OCI-LY1 (cell line): ENCODE data around the gene SLC6A9.

Experiments used
- H2AFZ ChIP-seq: fragments of 200-600 bp; sonication (generic), shearing (Covaris generic); 2 replicates; pipeline ENCODE4 v1.6.0; 2014; ENCODE audit warnings: antibody characterized with exemption, mild to moderate bottlenecking, low read length
- H3F3A ChIP-seq: fragments of 200-600 bp; sonication (generic), shearing (Covaris generic); 2 replicates; pipeline ENCODE4 v1.6.0; 2014; ENCODE audit warnings: mild to moderate bottlenecking, antibody characterized with exemption, low read length, moderate library complexity; ENCODE audit not compliant: insufficient read depth
- H3K27ac ChIP-seq: fragments of 200-600 bp; sonication (generic); 2 replicates; pipeline ENCODE4 v1.5.1; 2014; ENCODE audit warnings: low read length, mixed run types, mild to moderate bottlenecking, low read depth; ENCODE audit not compliant: poor library complexity, severe bottlenecking
- H3K27me3 ChIP-seq: fragments of 200-600 bp; sonication (generic); 2 replicates; pipeline ENCODE4 v1.6.0; 2014; ENCODE audit warnings: antibody characterized with exemption, mild to moderate bottlenecking, low read length, moderate library complexity; ENCODE audit not compliant: insufficient read depth
- H3K36me3 ChIP-seq: fragments of 200-600 bp; sonication (generic); 2 replicates; pipeline ENCODE4 v1.6.1; 2014; ENCODE audit warnings: mild to moderate bottlenecking, antibody characterized with exemption, low read length, moderate library complexity, mixed read lengths; ENCODE audit not compliant: insufficient read depth
- H3K4me1 ChIP-seq: fragments of 200-600 bp; sonication (generic); 2 replicates; pipeline ENCODE4 v1.5.1; 2014; ENCODE audit warnings: mild to moderate bottlenecking, low read length, moderate library complexity; ENCODE audit not compliant: insufficient read depth, severe bottlenecking
- H3K4me2 ChIP-seq: fragments of 200-600 bp; sonication (generic), shearing (Covaris generic); 2 replicates; pipeline ENCODE4 v1.6.1; 2014; ENCODE audit warnings: low read length
- H3K4me3 ChIP-seq: fragments of 200-600 bp; sonication (generic); 2 replicates; pipeline ENCODE4 v1.5.1; 2014; ENCODE audit warnings: low read length, low read depth, mild to moderate bottlenecking, mixed read lengths; ENCODE audit not compliant: poor library complexity, severe bottlenecking
- H3K79me2 ChIP-seq: fragments of 200-600 bp; shearing (Covaris generic); 2 replicates; pipeline ENCODE4 v1.6.1; 2016; ENCODE audit warnings: mixed run types, low read length, mixed read lengths; ENCODE audit not compliant: insufficient read depth
- H3K9ac ChIP-seq: fragments of 200-600 bp; sonication (generic), shearing (Covaris generic); 2 replicates; pipeline ENCODE4 v1.6.1; 2014; ENCODE audit warnings: mild to moderate bottlenecking, low read length, mixed read lengths
- H3K9me2 ChIP-seq: fragments of 200-600 bp; sonication (generic), shearing (Covaris generic); 2 replicates; pipeline ENCODE4 v1.6.1; 2014; ENCODE audit warnings: low read depth, mild to moderate bottlenecking, low read length, mixed read lengths
- H3K9me3 ChIP-seq: fragments of 200-600 bp; shearing (Covaris generic); 2 replicates; pipeline ENCODE4 v1.6.1; 2014; ENCODE audit warnings: low read length, mixed read lengths
- H4K20me1 ChIP-seq: fragments of 200-600 bp; sonication (generic), shearing (Covaris generic); 2 replicates; pipeline ENCODE4 v1.6.0; 2016; ENCODE audit warnings: mild to moderate bottlenecking, low read length; ENCODE audit not compliant: insufficient read depth
- EZH2 ChIP-seq: fragments of 200-600 bp; sonication (generic), shearing (Covaris generic); IDR thresholded peaks from 2 replicates; pipeline ENCODE4 v1.8.0; 2017; ENCODE audit warnings: borderline replicate concordance, mixed run types, mild to moderate bottlenecking, antibody characterized with exemption, low read length, moderate library complexity, mixed read lengths
- TF ChIP-seq, protein P1 (sequence below): fragments of 200-600 bp; sonication (generic), shearing (Covaris generic); IDR thresholded peaks from 2 replicates; pipeline ENCODE4 v1.5.1; 2017; ENCODE audit warnings: mild to moderate bottlenecking, antibody characterized with exemption, low read length, moderate library complexity, mixed read lengths

Gene SLC6A9

GRCh38 chr1:44012404-44012803 is 18.9 kb downstream of the SLC6A9 start:
- H3K9ac ChIP-seq, result no peak overlapping the region
- no peak overlapping the region for H3K4me2 ChIP-seq
- no peaks in the 10 kb centered on the region; the same call in 1 of the 2 replicates for H3K27me3 ChIP-seq
- no peaks in the 10 kb centered on the region for H3F3A ChIP-seq
- H3K4me3 ChIP-seq, result no peak overlapping the region
- H3K36me3 ChIP-seq, result no peaks in the 10 kb centered on the region
- no peaks in the 10 kb centered on the region for H3K9me2 ChIP-seq
- H3K79me2 ChIP-seq, result no peaks in the 10 kb centered on the region
- no peak overlapping the region for H2AFZ ChIP-seq
- TF ChIP-seq EZH2, result no peak
- TF ChIP-seq, protein P1, sequence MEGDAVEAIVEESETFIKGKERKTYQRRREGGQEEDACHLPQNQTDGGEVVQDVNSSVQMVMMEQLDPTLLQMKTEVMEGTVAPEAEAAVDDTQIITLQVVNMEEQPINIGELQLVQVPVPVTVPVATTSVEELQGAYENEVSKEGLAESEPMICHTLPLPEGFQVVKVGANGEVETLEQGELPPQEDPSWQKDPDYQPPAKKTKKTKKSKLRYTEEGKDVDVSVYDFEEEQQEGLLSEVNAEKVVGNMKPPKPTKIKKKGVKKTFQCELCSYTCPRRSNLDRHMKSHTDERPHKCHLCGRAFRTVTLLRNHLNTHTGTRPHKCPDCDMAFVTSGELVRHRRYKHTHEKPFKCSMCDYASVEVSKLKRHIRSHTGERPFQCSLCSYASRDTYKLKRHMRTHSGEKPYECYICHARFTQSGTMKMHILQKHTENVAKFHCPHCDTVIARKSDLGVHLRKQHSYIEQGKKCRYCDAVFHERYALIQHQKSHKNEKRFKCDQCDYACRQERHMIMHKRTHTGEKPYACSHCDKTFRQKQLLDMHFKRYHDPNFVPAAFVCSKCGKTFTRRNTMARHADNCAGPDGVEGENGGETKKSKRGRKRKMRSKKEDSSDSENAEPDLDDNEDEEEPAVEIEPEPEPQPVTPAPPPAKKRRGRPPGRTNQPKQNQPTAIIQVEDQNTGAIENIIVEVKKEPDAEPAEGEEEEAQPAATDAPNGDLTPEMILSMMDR, result no peak
- no peak overlapping the region for H3K27ac ChIP-seq
- H3K4me1 ChIP-seq, result no peaks in the 10 kb centered on the region
- no peaks in the 10 kb centered on the region for H4K20me1 ChIP-seq
- no peaks in the 10 kb centered on the region for H3K9me3 ChIP-seq

DNA sequence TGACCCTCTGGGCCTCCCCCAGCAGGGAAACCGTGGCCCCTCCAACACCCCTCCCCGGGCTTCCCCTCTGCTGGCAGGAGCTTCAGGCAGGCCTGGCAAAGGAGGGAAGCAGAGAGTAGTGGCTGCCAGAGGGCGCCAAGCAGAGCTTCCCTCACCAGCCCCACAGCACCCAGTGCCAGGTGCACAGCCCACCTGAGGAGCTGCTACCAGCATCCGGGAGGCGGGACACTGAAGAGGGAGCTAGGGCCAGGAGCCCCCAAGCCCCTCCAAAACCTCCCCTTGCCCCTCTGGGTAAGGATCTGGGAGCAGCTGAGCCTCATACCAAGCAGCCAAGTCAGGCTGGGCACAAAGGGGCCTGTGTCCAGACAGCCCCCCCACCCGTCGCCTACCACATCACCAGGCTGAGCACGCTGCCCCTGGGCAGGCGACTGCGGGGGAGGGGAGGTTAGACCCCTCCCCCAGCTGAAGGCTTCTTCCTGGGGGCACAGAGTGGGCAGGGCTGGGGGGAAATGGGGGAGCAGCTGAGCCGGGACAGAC is 20.3 kb downstream of the SLC6A9 start:
- H3K4me1 ChIP-seq, result no peaks in the 10 kb centered on the region
- H3K36me3 ChIP-seq, result no peaks in the 10 kb centered on the region
- H3K4me2 ChIP-seq, result no peak overlapping the region
- TF ChIP-seq EZH2, result no peak
- TF ChIP-seq, protein P1, result no peak
- no peak overlapping the region for H3K9ac ChIP-seq
- H2AFZ ChIP-seq, result no peak overlapping the region
- H3K79me2 ChIP-seq, result no peaks in the 10 kb centered on the region
- H3K4me3 ChIP-seq, result no peak overlapping the region
- no peaks in the 10 kb centered on the region for H3K9me2 ChIP-seq
- H3F3A ChIP-seq, result no peaks in the 10 kb centered on the region
- H3K27ac ChIP-seq, result no peak overlapping the region
- no peaks in the 10 kb centered on the region for H3K9me3 ChIP-seq
- no peaks in the 10 kb centered on the region; the same call in 1 of the 2 replicates for H3K27me3 ChIP-seq
- H4K20me1 ChIP-seq, result no peaks in the 10 kb centered on the region

DNA sequence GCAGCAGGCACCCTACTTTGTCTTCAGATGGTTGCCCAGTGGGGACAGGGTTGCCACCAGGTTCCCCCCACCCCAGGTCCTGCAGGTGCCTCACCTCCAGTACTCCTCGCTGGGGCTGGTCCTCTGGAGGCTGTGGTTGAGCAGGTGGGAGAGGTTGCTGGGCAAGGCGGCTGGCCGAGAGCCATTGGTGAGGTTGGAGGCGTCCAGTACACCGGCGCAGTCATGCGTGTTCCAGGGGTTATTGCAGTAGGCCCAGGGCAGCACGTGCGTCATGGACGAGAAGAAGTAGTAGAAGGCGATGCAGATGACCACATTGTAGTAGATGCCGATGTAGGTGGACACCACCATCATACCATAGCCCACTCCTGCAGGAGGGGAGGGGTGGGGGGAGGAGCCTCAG is 23.0 kb downstream of the SLC6A9 start:
- no peak overlapping the region for H3K27ac ChIP-seq
- no peaks in the 10 kb centered on the region for H3K9me3 ChIP-seq
- H3K4me1 ChIP-seq, result no peaks in the 10 kb centered on the region
- no peak overlapping the region for H3K4me3 ChIP-seq
- TF ChIP-seq, protein P1, result no peak
- TF ChIP-seq EZH2, result no peak
- H3K4me2 ChIP-seq, result no peak overlapping the region
- H3K9ac ChIP-seq, result no peak overlapping the region
- H2AFZ ChIP-seq, result no peak overlapping the region
- no peaks in the 10 kb centered on the region for H3K9me2 ChIP-seq
- H3K36me3 ChIP-seq, result no peaks in the 10 kb centered on the region
- no peaks in the 10 kb centered on the region for H4K20me1 ChIP-seq
- H3K27me3 ChIP-seq, result no peaks in the 10 kb centered on the region
- no peaks in the 10 kb centered on the region for H3F3A ChIP-seq
- H3K79me2 ChIP-seq, result no peaks in the 10 kb centered on the region
